Measurements from ENCODE around the gene GBA3.

Gene GBA3

DNA sequence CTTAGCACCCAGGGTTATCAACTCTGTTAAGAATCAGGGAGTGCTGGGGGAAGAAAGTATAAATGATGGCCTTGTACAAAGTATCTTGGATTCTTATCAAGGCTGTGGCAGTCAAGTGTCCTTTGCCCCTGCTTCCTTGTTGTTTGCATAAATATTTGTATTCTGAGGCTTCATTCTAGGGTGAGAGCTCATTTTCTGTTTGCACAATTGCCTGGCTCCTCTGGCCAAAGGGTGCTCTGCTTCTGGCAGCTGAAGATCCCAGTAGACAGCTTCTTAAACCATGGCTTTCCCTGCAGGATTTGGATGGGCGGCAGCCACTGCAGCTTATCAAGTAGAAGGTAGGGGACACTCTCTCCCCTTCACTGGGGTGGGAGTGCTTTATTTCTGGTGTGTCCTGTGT lies at the start of gene GBA3:
TSS of gene GBA3 (plus strand) at position 202 of the 400 bp plus-strand sequence.
- no peak for DNase-seq (ENCODE audit: low read depth in 2 of 2)

DNA sequence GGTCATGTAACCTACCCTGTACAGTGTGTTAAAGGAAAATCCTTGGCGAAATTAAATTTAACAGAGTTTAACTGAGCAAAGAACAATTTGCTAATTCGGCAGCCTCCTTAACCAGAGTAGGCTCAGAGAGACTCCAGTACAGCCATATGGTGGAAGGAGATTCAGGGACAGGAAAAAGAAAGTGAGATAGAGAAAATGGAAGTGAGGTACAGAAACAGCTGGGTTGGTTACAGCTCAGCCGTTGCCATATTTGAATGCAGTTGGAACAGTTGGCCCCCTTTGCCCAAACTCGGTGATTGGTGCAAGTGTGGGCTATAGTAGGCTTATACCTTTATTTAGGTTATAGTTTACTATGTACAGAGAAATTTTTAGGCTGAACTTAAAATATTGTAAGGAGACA lies 48.8 kb upstream of the GBA3 start:
- no peak for DNase-seq (ENCODE audit: low read depth in 2 of 2)

GRCh38 chr4:22645481-22646182 lies 47.1 kb upstream of the GBA3 start:
- no peak for DNase-seq (ENCODE audit: low read depth in 2 of 2)

DNA sequence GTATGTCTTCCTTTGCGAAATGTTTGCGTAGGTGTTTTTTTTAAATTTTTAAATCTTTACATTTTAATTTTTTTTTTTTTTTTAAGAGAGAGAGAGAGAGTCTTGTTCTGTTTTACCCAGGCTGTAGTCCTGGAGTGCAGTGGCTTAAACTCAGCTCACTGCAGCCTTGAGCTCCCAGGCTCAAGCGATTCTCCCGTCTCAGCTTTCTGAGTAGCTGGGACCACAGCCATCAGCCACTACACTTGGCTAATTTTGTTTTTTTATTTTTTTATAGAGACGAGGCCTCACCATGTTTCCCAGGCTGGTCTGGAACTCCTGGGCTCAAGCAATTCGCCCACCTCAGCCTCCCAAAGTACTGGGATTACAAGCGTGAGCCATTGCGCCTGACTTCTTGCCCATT lies 43.7 kb upstream of the GBA3 start:
- no peak for DNase-seq (ENCODE audit: low read depth in 2 of 2)

DNA sequence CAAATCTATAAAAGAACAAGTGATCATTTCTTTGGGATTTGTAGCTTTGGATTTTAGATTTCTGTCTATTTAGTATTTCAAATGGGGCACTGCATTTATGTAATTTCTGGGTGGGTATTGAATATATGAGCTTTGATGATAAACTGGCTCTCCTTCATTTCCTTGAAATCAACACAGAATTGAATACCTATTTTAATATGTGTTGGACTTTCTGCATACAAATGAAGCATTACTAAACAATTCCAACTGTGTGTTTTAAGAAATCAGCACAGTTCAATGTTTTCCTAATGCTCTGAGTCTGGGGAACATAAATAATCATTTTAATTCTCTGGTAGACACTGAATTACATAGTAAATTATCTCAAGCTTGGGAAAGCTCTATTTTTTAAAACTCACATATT lies 42.0 kb upstream of the GBA3 start:
- DNase-seq (ENCODE audit: low read depth in 2 of 2), result no peak

GRCh38 chr4:22653752-22654151 lies 39.0 kb upstream of the GBA3 start:
- DNase-seq (ENCODE audit: low read depth in 2 of 2), result no peak

DNA sequence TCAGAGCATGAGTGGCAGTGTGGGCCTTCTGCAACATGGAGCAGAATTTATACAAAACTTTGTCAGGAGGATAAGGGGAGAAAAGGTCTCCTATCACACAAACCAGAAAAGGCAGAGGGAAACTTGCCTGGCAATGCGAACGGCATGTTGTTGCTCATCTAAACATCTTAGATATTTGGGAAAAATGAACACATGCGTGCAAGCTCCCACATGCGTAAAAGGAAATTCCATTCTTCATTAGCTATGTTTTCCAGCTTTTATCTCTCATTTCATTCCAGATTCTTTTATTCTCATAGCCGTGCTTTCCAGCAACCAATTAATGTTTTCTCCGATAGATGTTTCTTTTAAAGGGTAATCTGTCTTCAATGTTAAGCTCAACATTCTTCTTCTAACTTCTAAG lies 31.3 kb upstream of the GBA3 start:
- DNase-seq (ENCODE audit: low read depth in 2 of 2), result peak; percentile 49 to 57

DNA sequence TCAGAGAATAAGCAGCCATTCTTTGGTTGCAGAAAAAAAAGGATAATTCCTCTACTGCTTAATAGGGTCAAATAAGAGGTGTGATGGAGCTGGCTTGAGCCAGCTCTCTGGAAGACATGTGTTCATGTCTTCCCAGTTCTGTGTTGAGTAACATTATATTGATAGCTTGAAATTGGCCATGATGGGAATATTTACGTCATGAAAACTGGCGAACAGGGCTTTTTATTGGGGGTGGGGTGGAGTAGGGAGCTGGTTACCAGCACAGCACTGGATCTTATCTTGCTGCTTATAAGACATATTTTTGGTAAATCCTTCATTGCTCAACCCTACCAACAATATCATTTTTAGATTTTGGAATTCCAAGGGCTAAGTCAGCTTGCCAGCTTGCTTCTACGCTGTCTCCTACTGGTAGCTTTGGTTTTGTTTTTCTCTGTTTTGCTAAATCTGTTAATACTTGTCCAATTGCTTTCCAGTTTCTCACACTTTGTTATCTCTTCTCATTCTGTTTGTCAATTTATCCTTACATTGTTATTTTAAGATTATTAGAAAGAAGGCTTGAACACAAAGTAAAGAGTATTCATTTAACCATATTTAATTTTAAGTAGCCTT lies 25.3 kb upstream of the GBA3 start:
- no peak for DNase-seq (ENCODE audit: low read depth in 2 of 2)

GRCh38 chr4:22668301-22668700 lies 24.4 kb upstream of the GBA3 start:
- peak; percentile 59 to 64 for DNase-seq (ENCODE audit: low read depth in 2 of 2)

DNA sequence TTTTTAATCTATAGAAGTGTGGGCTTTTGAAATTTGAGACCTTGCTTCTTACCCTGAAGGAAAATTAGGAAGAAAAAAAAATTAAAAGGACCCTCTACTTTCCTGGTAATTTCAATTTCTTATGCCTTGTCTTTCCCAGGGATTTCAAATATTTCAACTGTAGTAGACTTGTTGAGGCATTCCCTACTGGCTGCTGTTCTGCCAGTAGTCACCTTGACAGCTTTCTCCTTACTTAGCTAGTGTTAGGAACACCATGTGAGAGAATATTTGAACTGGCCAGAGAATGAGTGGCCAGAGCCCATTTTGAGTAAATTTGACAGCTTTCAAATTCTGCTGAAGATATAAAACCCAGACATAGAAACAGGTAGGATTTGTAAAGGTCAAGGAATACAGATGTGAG lies 24.0 kb upstream of the GBA3 start:
- no peak for DNase-seq (ENCODE audit: low read depth in 2 of 2)

- peak; percentile 48 to 54 for DNase-seq (ENCODE audit: low read depth in 2 of 2)
These were observed 21.8 kb upstream of the GBA3 start for GRCh38 chr4:22670956-22671355.

- no peak for DNase-seq (ENCODE audit: low read depth in 2 of 2)
These were observed 20.2 kb upstream of the GBA3 start for GRCh38 chr4:22672519-22672918.

- DNase-seq (ENCODE audit: low read depth in 2 of 2), result no peak
These were observed 19.8 kb upstream of the GBA3 start for GRCh38 chr4:22672944-22673343.

GRCh38 chr4:22674700-22675099 lies 18.0 kb upstream of the GBA3 start:
- DNase-seq (ENCODE audit: low read depth in 2 of 2), result no peak

DNA sequence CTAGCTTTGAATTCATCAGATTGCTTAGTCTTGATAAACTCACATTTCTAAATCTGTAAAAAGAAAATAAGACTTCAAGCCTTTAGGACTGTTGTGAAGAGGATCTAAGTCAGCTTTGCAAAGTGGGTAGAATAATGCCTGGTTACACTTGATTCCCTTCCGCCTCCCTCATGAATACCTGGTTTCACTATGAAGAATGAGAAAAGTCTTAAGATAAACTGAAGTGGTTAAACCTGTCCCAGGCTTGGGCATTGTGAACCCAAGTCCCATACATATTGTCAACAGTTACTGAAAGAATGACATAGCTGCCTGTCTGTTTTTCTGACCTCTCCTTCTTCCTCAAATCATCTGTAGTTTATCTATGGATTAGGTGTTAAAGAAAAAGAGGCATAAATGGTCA lies 16.7 kb upstream of the GBA3 start:
- no peak for DNase-seq (ENCODE audit: low read depth in 2 of 2)

DNA sequence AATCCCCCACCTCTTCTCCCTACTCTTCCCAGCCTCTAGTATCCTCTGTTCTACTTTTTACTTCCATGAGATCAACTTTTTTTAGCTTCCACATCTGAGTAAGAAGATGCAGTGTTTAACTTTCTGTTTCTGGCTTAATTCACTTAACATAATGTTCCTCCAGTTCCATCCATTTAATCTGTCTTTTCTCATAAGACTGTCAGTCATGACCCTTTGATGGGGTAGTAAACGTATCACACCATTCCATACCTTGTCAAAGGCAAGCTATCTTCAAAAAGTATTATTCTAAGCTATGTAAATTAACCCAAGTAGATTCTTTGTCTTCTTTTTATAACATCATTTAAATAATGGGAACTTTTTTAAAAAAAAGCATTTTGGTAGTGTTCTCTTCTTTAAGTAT lies 15.0 kb upstream of the GBA3 start:
- no peak for DNase-seq (ENCODE audit: low read depth in 2 of 2)

GRCh38 chr4:22678940-22679854 lies 13.5 kb upstream of the GBA3 start:
- DNase-seq (ENCODE audit: low read depth in 2 of 2), result no peak

- no peak for DNase-seq (ENCODE audit: low read depth in 2 of 2)
These were observed 12.6 kb upstream of the GBA3 start for GRCh38 chr4:22680065-22680642.

DNA sequence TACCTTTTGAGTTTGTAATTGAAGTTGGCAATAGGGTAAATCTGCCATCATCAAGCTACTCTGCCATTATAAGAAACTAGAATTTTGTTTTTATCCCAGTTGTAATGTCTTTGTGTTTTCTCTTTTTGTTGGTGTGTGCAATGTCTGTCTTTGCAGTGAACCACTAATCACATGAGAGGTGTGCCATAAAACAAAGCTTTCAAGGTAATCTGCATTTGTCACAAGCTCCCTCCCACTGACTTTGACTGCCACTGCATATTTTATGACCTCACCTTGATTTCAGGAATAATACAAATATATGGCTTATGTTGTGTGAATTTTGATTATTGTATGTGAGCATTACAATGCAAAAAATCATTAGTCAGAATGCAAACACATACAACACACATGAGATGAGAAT lies 9.0 kb upstream of the GBA3 start:
- no peak for DNase-seq (ENCODE audit: low read depth in 2 of 2)

- DNase-seq (ENCODE audit: low read depth in 2 of 2), result no peak
These were observed 6.6 kb upstream of the GBA3 start for GRCh38 chr4:22686141-22686540.

DNA sequence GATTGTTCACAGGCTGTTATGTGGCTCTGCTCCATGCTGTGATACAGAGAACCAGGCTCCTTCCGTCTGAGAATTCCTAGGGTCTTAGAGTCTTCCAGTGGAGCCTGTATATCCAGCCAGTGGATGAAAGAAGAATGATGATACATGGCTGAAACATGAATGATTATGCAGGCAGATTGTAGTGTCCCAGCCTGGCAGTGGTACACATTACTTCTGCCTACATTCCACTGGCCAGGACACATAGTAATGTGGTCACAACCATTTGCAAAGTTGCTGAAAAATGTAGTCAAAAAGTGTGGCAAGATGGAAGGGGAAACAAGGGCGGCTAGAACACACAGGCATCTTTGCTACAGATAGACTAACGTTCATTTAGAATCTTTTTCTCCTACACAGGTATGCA lies 4.5 kb upstream of the GBA3 start:
- no peak for DNase-seq (ENCODE audit: low read depth in 2 of 2)

DNA sequence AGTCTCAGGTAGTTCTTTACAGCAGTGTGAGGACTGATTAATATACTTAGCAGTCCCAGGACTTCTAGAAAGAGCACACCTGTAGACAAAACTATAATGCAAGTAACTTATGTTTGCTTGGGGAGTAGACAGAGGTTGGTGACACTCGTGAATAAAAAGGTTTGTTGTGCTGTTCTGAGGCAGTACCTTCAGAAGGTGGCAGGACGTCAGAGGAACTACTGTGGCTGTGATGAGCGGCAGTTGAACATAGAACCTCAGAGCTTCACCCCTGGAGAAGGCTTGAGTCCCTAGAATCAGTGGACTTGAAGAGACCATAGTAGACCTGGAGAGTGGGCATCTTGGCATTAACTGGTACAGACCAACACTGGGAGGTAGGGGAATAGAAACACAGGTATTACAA lies 3.3 kb upstream of the GBA3 start:
- no peak for DNase-seq (ENCODE audit: low read depth in 2 of 2)
